ENCODE data around the gene HRH2.
"Not testable (repeated sequence)": the region's sequence is repeated elsewhere in the genome, so short reads cannot be mapped to it uniquely, and the experiment has no call there.

HRH2 gene, protein sequence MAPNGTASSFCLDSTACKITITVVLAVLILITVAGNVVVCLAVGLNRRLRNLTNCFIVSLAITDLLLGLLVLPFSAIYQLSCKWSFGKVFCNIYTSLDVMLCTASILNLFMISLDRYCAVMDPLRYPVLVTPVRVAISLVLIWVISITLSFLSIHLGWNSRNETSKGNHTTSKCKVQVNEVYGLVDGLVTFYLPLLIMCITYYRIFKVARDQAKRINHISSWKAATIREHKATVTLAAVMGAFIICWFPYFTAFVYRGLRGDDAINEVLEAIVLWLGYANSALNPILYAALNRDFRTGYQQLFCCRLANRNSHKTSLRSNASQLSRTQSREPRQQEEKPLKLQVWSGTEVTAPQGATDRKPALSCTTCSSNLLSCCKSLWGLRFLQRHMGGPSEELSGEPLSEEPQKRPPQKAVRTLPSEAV
- long read RNA-seq, donor 1 = 0 reads
- long read RNA-seq, donor 2 = 0 reads
- long read RNA-seq, donor 3 = 0 reads
- long read RNA-seq, donor 4 = 0 reads
- long read RNA-seq, donor 5, full-length matches to known transcripts = 1 of 1 reads
- long read RNA-seq, donor 5, partial matches to known transcripts = 0 of 1 reads
- long read RNA-seq, donor 5, other reads (novel, unspliced or antisense) = 0 of 1 reads
- long read RNA-seq, donor 6, full-length matches to known transcripts = 2 of 2 reads
- long read RNA-seq, donor 6, partial matches to known transcripts = 0 of 2 reads
- long read RNA-seq, donor 6, other reads (novel, unspliced or antisense) = 0 of 2 reads
- long read RNA-seq, donor 7, full-length matches to known transcripts = 4 of 4 reads
- long read RNA-seq, donor 7, partial matches to known transcripts = 0 of 4 reads
- long read RNA-seq, donor 7, other reads (novel, unspliced or antisense) = 0 of 4 reads
- long read RNA-seq, donor 8 = 0 reads

DNA sequence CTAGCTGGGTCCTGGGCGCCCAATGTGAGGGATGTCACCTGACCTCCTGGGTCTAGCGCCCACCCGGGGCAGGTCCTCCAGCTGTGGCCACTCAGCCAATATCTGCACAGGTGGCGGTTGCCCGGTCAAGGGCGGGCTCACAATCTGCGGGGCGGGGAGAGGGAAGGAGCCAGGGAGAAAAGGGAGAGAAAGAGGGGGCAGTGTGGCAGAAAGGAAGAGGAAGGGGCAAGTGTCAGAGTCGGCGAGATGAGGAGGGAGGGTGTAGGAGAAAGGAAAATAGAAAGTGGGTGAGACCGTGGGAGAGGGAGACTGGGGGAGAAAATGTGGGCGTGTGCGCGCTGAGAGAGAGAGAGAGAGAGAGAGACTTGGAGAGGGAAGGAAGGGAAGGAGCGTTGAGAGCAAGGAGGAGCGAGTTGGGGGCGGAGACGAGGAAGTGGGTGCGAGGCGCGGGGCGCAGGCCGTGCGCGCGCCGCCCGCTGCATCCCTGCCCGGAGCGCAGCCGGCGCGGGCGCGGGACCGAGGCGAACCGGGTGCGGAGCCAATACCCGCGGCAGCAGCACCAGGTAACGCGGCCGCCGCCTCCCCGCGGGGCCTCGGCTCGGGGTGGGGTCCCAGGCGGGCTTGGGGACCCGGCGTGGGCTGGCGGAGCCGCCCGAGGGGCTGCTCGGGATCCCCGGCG lies at the start of gene HRH2:
Gene HRH2, plus strand, starts transcription at position 479 of the 679 bp plus-strand sequence. CDS start 25,163 bp downstream, outside the sequence.
- DNase-seq = peak; percentile 56

DNA sequence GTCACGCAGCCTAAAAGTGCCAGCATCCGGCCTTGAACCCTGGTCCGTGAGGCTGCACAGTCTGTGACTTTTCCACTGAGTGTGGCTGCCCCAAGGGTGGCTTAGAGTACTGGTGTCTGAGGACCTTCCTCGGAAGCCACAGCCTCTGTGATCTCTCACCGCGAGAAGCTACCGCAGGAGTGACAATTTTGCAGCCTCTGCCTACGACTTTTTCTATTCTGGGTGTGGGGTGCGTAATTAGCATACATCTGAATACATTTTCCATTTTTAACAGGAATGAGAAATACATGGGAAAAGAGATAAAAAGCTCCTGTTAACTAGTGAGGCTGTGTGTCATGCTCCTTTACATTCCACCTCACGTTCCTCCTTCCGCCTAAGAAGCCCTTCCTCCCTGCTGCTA lies 48.3 kb upstream of the HRH2 start:
- DNase-seq = no peak

DNA sequence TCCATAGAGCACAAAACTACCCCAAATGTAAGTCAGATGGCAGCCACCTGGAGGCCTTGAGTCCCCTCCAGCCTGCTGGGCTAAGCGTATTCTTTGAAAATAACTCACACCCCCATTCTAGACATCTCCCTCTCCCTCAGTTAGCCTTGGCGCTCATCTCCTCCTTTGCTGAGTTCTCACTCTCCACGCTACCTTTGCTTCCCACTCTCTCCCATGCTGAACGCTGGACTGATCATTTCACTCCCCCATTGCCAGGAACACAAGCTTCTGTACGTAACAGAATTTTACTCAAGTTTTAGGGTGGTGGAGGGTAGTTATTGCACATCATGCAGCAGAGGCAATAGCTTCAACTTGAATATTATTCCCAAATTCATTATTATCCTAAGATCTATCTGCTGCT lies 47.5 kb upstream of the HRH2 start:
- no peak for DNase-seq

DNA sequence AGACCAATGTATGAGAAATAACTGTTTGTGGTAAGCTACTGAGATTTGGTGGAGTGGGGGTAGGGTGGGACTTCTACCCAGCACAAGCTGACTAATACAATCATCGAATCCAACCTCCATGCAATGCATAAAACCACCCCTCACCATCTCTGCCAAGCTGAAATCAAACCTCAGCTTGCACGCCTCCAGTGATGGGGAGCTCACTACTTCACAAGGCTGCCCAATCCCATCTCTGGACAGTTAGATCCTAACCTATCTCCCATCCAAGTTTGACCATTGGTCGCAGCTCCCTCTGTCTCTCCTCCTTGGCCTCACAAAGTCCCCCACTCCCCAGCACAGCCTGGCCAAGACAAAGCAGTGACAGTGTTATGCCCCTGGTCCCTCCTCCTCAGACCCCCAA lies 47.0 kb upstream of the HRH2 start:
- no peak for DNase-seq

DNA sequence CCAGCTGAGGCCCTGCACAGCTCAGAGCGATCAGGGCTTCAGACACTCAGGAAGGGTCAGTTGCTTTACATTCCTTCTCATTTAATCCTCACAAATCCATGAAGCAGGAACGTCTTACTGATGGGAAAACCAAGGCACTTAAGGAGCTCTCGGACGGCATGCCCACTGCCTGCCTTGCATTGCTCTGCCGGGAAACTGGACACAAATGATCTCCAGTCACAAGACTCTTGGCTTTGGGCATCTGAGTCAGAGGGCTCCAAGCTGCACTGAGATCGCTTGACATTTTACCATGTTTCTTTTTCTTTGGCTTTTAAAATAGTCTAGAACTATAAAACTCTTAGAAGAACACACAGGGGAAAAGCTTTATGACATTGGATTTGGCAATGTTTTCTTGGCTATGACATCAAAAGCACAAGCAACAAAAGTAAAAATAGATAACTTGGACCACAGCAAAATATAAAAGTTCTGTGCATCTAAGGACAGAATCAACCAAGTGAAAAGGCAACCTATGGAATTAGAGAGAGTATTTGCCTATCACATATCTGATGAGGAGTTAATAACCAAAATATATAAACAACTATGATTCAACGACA lies 43.6 kb upstream of the HRH2 start:
- no peak for DNase-seq

DNA sequence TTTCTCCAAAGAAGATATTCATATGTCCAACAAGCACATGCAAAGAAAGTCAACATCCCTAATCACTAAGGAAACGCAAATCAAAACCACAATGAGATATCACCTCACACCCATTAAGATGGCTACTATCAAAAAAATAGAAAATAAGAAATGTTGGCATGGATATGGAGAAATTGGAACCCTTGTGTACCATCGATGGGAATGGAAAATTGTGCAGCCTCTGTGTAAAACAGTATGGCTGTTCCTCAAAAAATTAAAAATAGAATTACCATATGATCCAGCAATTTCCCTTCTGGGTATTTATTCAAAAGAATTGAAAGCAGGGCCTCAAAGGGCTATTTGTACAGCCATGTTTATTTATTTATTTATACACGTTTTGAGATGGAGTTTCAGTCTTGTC lies 43.0 kb upstream of the HRH2 start:
- DNase-seq = no peak

DNA sequence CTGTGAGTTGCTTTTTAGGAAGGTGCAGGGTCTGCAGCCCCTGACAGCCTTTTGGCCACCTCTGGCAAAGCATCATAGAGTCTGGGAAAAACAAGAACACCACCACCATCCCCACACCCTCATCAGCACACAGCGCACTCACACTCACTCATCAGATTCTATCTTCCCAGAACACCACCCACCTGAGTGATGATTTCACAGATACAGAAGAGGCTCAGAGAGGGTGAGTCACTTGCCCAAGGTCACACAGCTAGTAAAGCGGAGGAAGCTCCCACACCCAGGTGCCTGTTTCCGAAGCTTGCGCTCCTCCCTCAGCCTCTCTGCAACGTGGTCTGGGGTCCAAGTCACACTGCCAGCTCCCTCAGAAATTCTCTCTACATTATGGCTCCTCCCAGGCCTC lies 41.8 kb upstream of the HRH2 start:
- no peak for DNase-seq

DNA sequence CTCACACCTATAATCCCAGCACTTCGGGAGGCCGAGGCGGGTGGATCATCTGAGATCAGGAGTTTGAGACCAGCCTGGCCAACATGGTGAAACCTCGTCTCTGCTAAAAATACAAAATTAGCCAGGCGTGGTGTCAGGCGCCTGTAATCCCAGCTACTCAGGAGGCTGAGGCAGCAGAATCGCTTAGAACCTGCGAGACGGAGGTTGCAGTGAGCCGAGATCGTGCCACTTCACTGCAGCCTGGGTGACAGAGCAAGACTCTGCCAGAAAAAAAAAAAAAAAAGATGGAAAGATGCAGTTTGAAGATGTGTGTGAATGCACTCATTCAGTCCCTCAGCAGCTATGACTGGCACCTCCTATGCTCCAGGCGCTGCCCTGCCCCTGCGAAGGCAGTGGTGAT lies 41.3 kb upstream of the HRH2 start:
- not testable (repeated sequence) for DNase-seq

DNA sequence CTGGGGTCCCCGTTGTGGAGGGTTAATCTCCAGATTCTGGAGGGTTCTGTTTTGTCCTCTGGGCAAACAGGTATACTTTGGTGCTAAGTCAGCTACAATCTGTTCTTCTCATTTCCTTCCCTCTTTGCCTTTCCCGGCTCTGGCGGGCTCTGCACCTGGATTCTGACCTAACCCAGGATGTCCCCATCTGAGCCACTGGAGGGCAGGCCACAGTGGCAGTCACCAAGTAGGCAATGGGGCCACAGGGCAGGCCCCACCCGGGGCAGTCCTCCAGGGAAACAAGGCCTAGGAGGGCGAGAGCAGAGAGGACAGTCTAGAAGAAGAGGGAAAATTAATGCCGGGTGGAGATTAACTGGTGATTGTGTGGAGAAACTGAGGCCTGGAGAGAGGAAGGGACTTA lies 40.4 kb upstream of the HRH2 start:
- no peak for DNase-seq

DNA sequence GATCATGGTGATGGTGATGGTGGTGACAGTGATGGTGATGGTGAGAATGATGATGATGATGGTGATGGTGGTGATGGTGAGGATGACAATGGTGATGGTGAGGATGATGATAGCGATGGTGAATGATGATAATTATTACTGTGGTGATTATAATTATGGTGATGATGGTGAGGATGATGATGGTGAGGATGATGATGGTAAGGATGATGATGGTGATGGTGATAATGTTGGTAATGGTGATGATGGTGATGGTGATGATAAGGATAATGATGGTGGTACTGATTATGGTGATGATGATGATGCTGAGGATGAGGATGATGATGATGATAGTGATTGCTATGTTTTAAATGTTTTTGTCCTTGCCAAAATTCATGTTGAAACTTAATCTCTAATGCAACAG lies 37.3 kb upstream of the HRH2 start:
- DNase-seq = no peak

DNA sequence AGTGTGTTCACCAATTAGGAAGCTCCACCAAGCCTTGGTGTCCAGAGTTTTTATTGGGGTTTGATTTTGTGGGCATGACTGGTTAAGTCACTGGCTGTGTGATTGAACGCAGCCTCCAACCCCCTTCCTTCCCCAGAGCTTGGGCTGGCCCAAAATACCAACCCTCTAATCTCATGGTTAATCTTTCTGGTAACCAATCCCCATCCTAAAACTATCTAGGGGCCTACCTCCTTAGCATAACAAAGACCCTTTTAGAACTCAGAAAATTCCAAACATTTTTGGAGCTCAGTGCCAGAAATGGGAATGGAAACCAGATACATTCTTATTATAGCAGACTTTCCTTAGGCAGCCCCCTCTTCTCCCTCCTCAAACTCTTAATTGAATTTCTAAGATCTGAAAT lies 35.9 kb upstream of the HRH2 start:
- DNase-seq = no peak

DNA sequence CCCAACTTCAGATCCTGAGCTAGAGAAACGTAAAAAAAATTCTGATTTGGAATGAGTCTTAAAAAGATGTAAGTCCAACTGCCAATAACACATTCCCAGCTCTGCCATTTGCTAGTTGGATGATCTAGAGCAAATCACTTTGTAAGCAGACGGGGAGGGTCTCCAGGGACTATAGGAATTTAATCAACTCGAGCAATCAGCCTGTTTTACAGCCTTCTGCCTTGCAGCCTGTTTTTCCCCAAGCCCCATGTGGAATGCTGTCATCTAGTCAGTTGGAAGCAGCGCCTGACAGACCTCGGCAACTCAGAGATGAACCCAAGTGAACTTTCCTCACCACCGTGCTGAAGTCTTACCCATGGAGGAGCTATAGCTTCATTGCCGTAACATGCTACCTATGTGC lies 34.8 kb upstream of the HRH2 start:
- DNase-seq = no peak

DNA sequence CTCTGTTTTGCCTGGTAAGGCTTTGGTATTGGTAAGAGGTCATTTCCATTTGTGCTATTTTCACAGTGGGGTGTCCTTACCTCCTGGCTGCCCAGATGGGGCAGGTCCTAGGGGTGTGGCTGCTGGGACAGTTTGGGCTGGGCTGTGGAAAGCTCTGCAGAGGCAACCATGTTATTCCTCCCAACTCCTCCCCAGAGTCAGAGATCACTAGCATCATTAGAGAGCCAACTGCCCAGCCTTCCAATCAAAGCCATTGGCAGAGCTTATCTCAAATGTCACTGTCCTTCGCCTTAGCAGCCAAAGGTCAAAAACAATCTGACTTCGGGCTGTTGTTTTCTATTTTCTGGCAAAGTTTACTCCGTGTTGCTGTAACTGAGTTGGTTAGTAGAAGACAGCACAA lies 33.6 kb upstream of the HRH2 start:
- DNase-seq = no peak

DNA sequence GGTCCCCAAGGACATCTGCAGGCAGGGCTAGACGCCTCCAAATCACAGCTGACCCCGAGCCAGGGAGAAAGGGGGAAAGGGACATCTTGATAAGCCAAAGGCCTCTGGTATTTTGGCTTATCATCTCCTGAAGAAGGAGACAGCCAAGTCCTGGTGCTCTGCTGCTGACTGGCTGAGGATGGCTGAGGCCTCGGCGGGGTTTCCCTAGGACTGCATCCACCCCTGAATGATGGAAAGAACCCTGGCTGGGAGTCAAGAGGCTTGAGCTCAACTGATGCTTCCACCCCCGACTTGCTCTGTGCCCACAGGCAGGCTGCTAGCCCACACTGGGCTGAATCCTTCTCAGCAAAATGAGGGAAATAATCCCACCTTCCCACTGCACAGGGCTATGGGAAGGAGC lies 30.9 kb upstream of the HRH2 start:
- DNase-seq = no peak

DNA sequence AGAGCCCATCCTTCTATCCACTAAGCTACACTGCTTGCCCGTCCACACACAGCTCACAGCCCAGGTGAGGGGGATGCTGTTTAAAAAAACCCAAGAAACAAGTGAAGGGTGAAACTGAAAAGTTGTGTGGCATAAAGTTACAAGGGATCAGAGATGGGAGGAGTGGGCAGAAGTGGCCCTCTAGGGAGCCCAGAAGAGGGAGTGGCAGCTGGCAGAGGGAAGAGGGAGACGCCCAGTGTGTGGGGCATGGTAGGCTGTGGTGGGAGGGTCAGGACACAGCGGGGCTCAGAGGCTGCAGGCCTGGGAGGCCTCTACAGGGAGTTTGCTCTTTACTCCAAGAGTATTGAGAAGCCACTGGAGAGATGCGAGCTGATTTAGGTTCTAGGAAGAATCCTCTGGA lies 30.1 kb upstream of the HRH2 start:
- DNase-seq = no peak

DNA sequence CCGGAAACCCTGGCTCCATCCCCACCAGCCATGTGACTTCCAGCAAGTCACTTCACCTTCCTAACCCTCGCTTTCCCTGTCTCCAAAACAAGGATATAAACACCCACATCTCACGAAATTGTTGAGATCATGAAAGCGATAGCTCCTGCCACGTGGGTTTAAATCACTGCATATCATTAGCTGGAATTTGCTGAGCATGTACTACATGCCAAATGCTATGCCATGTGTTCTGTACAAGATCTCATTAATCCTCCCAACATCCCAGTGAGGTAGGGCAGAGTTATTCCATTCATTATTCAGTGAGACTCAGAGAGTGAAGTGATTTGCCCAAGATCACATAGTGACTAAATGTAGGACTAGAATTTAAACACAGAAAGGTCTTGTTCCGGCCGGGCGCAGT lies 29.2 kb upstream of the HRH2 start:
- DNase-seq = no peak

DNA sequence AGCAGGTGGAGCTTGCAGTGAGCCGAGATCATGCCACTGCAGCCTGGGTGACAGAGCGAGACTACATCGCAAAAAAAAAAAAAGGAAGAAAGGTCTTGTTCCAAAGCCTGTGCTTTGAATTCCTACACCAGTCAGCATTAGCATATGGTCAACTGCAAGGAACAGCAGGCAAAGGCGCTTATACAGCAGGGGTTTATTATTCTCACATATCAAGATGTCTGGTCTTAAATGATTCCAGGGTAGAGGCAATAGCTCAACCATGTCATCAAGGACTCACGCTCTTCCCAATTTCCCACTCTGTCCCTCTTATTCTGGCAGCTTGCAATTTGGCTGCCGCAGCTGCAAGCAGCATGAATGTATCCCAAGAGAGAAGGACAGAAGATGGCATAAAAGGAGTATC lies 28.6 kb upstream of the HRH2 start:
- DNase-seq = no peak

DNA sequence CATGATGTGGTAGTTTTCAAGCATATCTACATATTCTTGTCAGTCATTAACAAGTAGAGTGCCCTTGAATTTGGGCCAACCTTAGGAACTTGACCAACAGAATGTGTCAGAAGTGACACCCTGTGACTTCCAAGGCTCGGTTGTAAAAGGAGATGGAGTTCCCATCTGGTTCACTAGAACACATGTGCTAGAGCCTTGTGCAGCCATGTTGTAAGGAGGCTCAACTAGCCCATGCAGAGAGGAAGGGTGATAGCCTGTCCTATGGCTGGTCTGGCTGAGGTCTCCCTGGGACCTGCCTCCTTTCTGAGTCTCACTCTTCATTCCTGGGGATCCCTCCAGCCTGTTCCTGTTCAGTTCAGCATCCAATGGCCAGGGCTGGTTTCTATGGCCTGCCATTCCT lies 28.1 kb upstream of the HRH2 start:
- DNase-seq = no peak

DNA sequence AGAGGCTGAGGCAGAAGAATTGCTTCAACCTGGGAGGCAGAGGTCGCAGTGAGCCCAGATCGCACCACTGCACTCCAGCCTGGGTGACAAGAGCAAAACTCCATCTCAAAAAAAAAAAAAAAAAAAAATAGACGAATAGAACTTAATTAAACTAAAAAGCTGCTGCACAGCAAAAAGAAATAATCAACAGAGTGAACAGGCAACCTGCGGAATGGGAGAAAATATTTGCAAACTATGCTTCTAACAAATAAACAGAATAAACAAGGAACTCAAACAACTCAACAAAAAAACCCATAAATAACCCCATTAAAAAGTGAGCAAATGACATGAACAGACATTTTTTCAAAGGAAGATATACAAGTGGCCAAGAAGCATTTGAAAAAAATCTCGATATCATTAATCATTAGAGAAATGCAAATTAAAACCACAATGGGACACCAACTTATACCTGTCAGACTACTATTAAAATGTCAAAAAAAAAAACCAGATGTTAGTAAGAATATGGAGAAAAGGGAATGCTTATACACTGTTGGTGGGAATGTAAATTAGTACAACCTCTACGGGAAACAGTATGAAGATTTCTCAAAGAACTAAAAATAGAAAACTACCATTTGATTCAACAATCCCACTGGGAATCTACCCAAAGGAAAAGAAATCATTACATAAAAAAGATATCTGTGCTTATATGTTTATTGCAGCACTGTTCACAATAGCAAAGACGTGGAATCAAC lies 21.9 kb upstream of the HRH2 start:
- DNase-seq = no peak

DNA sequence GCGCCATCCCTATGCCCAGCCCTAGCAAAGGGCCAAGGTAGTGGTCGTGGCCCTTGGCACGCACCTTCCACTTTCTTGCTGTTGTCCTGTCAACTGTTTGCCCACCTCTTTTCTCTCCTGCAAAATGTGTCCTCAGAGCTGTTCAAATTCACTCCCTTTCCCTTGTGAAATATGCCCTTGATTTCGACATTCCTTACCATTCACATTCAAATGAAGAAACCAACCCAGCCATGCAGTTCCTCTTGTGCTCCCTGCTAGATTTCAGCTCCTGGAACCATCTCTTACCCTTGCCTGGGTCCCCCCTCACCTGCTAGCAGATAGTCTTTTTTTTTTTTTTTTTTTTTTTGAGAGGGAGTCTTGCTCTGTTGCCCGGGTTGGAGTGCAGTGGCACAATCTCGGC lies 19.6 kb upstream of the HRH2 start:
- DNase-seq = no peak

DNA sequence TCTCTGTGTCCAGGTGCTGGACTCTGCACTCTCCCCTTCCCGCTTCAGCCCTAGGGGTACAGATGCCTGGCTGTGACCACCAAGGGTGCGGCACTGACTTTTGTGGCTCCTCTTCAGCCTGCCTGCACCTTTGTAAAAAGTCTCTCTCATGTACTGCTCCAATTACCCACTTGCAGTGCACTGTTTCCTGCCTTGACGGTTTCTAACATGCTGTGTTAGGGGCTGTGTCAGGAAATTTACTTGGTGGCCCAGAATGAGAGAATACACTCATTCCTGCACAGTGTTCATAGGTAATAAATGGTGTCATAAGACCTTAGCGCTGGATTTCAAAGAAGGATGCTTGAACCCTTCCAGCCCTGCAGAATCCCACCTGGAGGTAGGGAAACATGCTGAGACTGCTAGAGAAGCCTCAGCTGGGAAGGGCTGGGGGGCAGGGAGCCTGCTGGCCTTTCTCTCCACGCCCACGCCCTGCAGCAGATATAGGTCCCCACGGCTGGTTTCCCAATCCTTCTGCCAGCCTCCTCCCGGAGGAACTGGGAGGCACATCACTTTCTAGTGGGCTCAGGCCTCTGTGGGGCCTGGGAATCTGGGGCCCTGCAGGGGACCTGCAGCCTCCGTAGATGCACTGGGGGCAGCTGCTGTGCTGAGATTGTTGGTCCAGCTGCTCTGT lies 17.6 kb upstream of the HRH2 start:
- DNase-seq = no peak

Data from right kidney (tissue), 9 donors.